Testis (tissue), 3 donors: ENCODE results near the gene GNB1L. TPM values are rescaled to one million over a fixed set of nuclear protein-coding genes. Genes with fewer than 3 reads are reported as not detected.

Source experiments
- DNase-seq: peaks from one replicate; pipeline ENCODE4 v3.0.0-alpha.2; 2019
- H3K27ac ChIP-seq, 2 donors: fragments of 200-600 bp; sonication (generic); one replicate each; pipeline ENCODE4 v1.5.1; 2019
- H3K27me3 ChIP-seq: fragments of 200-600 bp; sonication (generic); one replicate; pipeline ENCODE4 v1.5.1; 2019
- H3K36me3 ChIP-seq: fragments of 200-600 bp; sonication (generic); one replicate; pipeline ENCODE4 v1.5.1; 2017; ENCODE audit warnings: low read depth; ENCODE audit errors: missing control alignments
- H3K4me1 ChIP-seq: fragments of 200-600 bp; sonication (generic); one replicate; pipeline ENCODE4 v1.5.1; 2019
- H3K4me3 ChIP-seq, 2 donors: fragments of 200-600 bp; sonication (generic); one replicate each; pipeline ENCODE4 v1.5.1; 2017 to 2019
- H3K9me3 ChIP-seq: fragments of 200-600 bp; sonication (generic); one replicate; pipeline ENCODE4 v1.5.1; 2017
- CTCF ChIP-seq, 3 experiments: fragments of 450-650 bp in 2 of 3; fragments of 200-600 bp in 1 of 3; sonication (generic) in 1 of 3; IDR thresholded peaks; one replicate each; pipeline ENCODE4 v1.5.1; 2016 to 2019; ENCODE audit warnings: antibody characterized with exemption in 3 of 3, mild to moderate bottlenecking in 2 of 3, moderate library complexity in 1 of 3
- POLR2A ChIP-seq: fragments of 450-650 bp; IDR thresholded peaks from one replicate; pipeline ENCODE4 v1.6.1; 2017; ENCODE audit warnings: antibody characterized with exemption, mild to moderate bottlenecking, moderate library complexity
- WGBS, 2 donors: methylation state at CpG; one replicate each; pipeline ENCODE4 v1.1.5; 2018; 5-methylcytosine and 5-hydroxymethylcytosine counted together
- intact Hi-C: fragments of 100-400 bp; cut with DNase I; formaldehyde crosslinking; loops from one replicate; pipeline ENCODE4 v1.15.1; 2023; ENCODE audit warnings: low total_unique reads
- polyA plus RNA-seq: library from polyadenylated mRNA; stranded (reverse); fragments of 350-450 nt; fragmentation: Illumina TruSeq; extraction: RNeasy Lipid Tissue Mini Kit (QIAGEN cat#74804); gene quantifications from one replicate; pipeline ENCODE4 v1.2.3, GENCODE V29; 2014; ENCODE audit warnings: low read depth, low replicate concordance; ENCODE audit not compliant: insufficient read depth
- total RNA-seq, 2 donors: library from RNA; depleted of rRNA; stranded (reverse); fragments of >200 nt; gene quantifications; one replicate each; pipeline ENCODE4 v1.2.3, GENCODE V29; 2016

Gene GNB1L
- total and polyA plus RNA-seq, 3 donors from 2014 or later = 5.5 to 6.9 (median 6.0) TPM

GRCh38 chr22:19786959-19787848 is 67.5 kb downstream of the GNB1L start:
- 91 to 94% methylated on average over 9 to 28 of the region's 28 CpGs for WGBS, 2 donors
- H3K9me3 ChIP-seq = no peaks in the 10 kb centered on the region
- no peaks in the 10 kb centered on the region for H3K27me3 ChIP-seq
- no peak for TF ChIP-seq CTCF (IDR thresholded peaks at IDR 0.05)
- no peak for TF ChIP-seq POLR2A
- H3K4me1 ChIP-seq = no peaks in the 10 kb centered on the region
- DNase-seq = no peak
- no peak overlapping the region for H3K4me3 ChIP-seq
- no peak overlapping the region for H3K27ac ChIP-seq
- intact Hi-C loops = no loop called here
- no peaks in the 10 kb centered on the region for H3K36me3 ChIP-seq

- no peaks in the 10 kb centered on the region for H3K36me3 ChIP-seq
These were observed 68.4 kb downstream of the GNB1L start for GRCh38 chr22:19786264-19786585.

GRCh38 chr22:19785461-19786263 is 69.0 kb downstream of the GNB1L start:
- Histone ChIP-seq H3K4me1 (no peaks in the 10 kb centered on the region), H3K27me3 (no peaks in the 10 kb centered on the region), H3K27ac (no peak overlapping the region), H3K9me3 (no peaks in the 10 kb centered on the region), H3K4me3 (no peak overlapping the region), H3K36me3 (no peaks in the 10 kb centered on the region)
- intact Hi-C loops = no loop called here
- TF ChIP-seq POLR2A (no peak), CTCF (IDR thresholded peaks at IDR 0.05) (no peak)
- 89 to 92% methylated on average over 16 to 22 of the region's 22 CpGs for WGBS, 2 donors
- no peak for DNase-seq

More at GRCh38 chr22:19786264-19786585, 68.4 kb downstream of the GNB1L start:
- TF ChIP-seq POLR2A (no peak), CTCF (IDR thresholded peaks at IDR 0.05) (no peak)
- intact Hi-C loops = no loop called here
- no peak overlapping the region for H3K4me3 ChIP-seq
- no peak for DNase-seq
- H3K27me3 ChIP-seq = no peaks in the 10 kb centered on the region
- H3K27ac ChIP-seq = no peak overlapping the region
- no peaks in the 10 kb centered on the region for H3K4me1 ChIP-seq
- 78 to 92% methylated on average over 5 to 6 of the region's 6 CpGs for WGBS, 2 donors
- no peaks in the 10 kb centered on the region for H3K9me3 ChIP-seq

GRCh38 chr22:19784384-19785175 is 70.1 kb downstream of the GNB1L start:
- no peak for TF ChIP-seq POLR2A
- no peak for TF ChIP-seq CTCF (IDR thresholded peaks at IDR 0.05)
- Histone ChIP-seq H3K27me3 (no peaks in the 10 kb centered on the region), H3K4me3 (no peak overlapping the region), H3K4me1 (no peaks in the 10 kb centered on the region), H3K27ac (no peak overlapping the region), H3K36me3 (no peaks in the 10 kb centered on the region), H3K9me3 (no peaks in the 10 kb centered on the region)
- intact Hi-C loops = no loop called here
- 93 to 98% methylated on average over 14 to 32 of the region's 33 CpGs for WGBS, 2 donors
- DNase-seq = no peak
